HEK293 (cell line): Measurements from ENCODE around the gene SRRM5.

Source experiments
- CTCF ChIA-PET: fragments of 350-600 bp; formaldehyde crosslinking; extraction: SDS; loops from one replicate; lab custom pipeline; 2021; ENCODE audit warnings: antibody characterized with exemption; lab: Yijun Ruan, JAX
- POLR2A ChIA-PET: fragments of 300-600 bp; formaldehyde crosslinking; extraction: SDS; loops from one replicate; lab custom pipeline; 2020; ENCODE audit warnings: antibody characterized with exemption, inconsistent platforms; lab: Yijun Ruan, JAX
- H3K27ac ChIP-seq: fragments of 200-500 bp; sonication (Bioruptor generic); 2 replicates; pipeline ENCODE4 v1.5.1; 2014; ENCODE audit warnings: low read depth, low read length, control low read depth, inconsistent platforms; ENCODE audit errors: extremely low read depth
- H3K36me3 ChIP-seq, 2 experiments: fragments of 200-500 bp in 1 of 2; sonication (Bioruptor generic) in 1 of 2; 1 replicate in 1 of 2; 2 replicates in 1 of 2; pipeline ENCODE4 v1.5.1; 2014 to 2017; ENCODE audit warnings: inconsistent platforms in 2 of 2, low read length in 2 of 2; ENCODE audit not compliant: control insufficient read depth in 2 of 2, insufficient read depth in 1 of 2
- H3K4me1 ChIP-seq: fragments of 200-500 bp; sonication (Bioruptor generic); 2 replicates; pipeline ENCODE4 v1.5.1; 2014; ENCODE audit warnings: mild to moderate bottlenecking, low read length, inconsistent platforms; ENCODE audit not compliant: control insufficient read depth, insufficient read depth
- H3K4me3 ChIP-seq: 2 replicates; pipeline ENCODE4 v1.5.1; 2011; ENCODE audit warnings: low read depth, mild to moderate bottlenecking, control low read depth, low read length, moderate library complexity
- H3K9me3 ChIP-seq: fragments of 200-500 bp; sonication (Bioruptor generic); 2 replicates; pipeline ENCODE4 v1.5.1; 2014; ENCODE audit warnings: low read depth, low read length, inconsistent platforms; ENCODE audit not compliant: control insufficient read depth, insufficient read depth
- TCF7L2 ChIP-seq: IDR thresholded peaks from 2 replicates; pipeline ENCODE4 v1.6.1; 2011; ENCODE audit warnings: low read depth, mild to moderate bottlenecking, inconsistent platforms, low read length, moderate library complexity, borderline replicate concordance
- ZNF2 ChIP-seq: fragments of 450-650 bp; formaldehyde crosslinking; IDR thresholded peaks from 2 replicates; pipeline ENCODE4 v1.5.1; 2016; ENCODE audit warnings: missing biosample characterization, missing genetic modification characterization
- ZNF248 ChIP-seq: fragments of 450-650 bp; formaldehyde crosslinking; IDR thresholded peaks from 2 replicates; pipeline ENCODE4 v1.5.1; 2017; ENCODE audit warnings: missing biosample characterization, missing genetic modification characterization
- ZNF560 ChIP-seq: fragments of 450-650 bp; formaldehyde crosslinking; IDR thresholded peaks from 2 replicates; pipeline ENCODE4 v1.5.1; 2017; ENCODE audit warnings: missing biosample characterization, missing genetic modification characterization, borderline replicate concordance
- ZNF571 ChIP-seq: fragments of 450-650 bp; formaldehyde crosslinking; IDR thresholded peaks from 2 replicates; pipeline ENCODE4 v1.5.0; 2017; ENCODE audit warnings: missing biosample characterization, missing genetic modification characterization
- ZNF596 ChIP-seq: fragments of 450-650 bp; IDR thresholded peaks from 2 replicates; pipeline ENCODE4 v1.5.0; 2018; ENCODE audit warnings: missing biosample characterization, mild to moderate bottlenecking, missing genetic modification characterization, moderate library complexity
- ZNF654 ChIP-seq: fragments of 450-650 bp; formaldehyde crosslinking; IDR thresholded peaks from 2 replicates; pipeline ENCODE4 v1.5.1; 2016; ENCODE audit warnings: low read depth, missing biosample characterization, missing genetic modification characterization
- ZNF664 ChIP-seq: fragments of 450-650 bp; formaldehyde crosslinking; IDR thresholded peaks from 2 replicates; pipeline ENCODE4 v1.5.1; 2016; ENCODE audit warnings: missing biosample characterization, missing genetic modification characterization
- ZNF843 ChIP-seq: fragments of 450-650 bp; formaldehyde crosslinking; IDR thresholded peaks from 2 replicates; pipeline ENCODE4 v1.5.1; 2016; ENCODE audit warnings: missing biosample characterization, missing genetic modification characterization
- TF ChIP-seq, protein P1 (sequence below): fragments of 450-650 bp; IDR thresholded peaks from 2 replicates; pipeline ENCODE4 v1.5.1; 2018; ENCODE audit warnings: missing biosample characterization, missing genetic modification characterization
- TF ChIP-seq, protein P2 (sequence below): fragments of 450-650 bp; formaldehyde crosslinking; IDR thresholded peaks from 2 replicates; pipeline ENCODE4 v1.5.1; 2016; ENCODE audit warnings: missing biosample characterization, missing genetic modification characterization
- TF ChIP-seq, protein P3 (sequence below): fragments of 450-650 bp; formaldehyde crosslinking; IDR thresholded peaks from 2 replicates; pipeline ENCODE4 v1.5.1; 2017; ENCODE audit warnings: missing biosample characterization, missing genetic modification characterization
- TF ChIP-seq, protein P4 (sequence below): fragments of 450-650 bp; formaldehyde crosslinking; IDR thresholded peaks from 2 replicates; pipeline ENCODE4 v1.5.1; 2016; ENCODE audit warnings: missing biosample characterization, missing genetic modification characterization, low read depth
- TF ChIP-seq, protein P5 (sequence below): fragments of 450-650 bp; formaldehyde crosslinking; IDR thresholded peaks from 2 replicates; pipeline ENCODE4 v1.5.1; 2016; ENCODE audit warnings: missing biosample characterization, missing genetic modification characterization
- TF ChIP-seq, protein P6 (sequence below): fragments of 450-650 bp; formaldehyde crosslinking; IDR thresholded peaks from 2 replicates; pipeline ENCODE4 v1.5.1; 2016; ENCODE audit warnings: missing biosample characterization, missing genetic modification characterization
- TF ChIP-seq, protein P7 (sequence below): fragments of 450-650 bp; formaldehyde crosslinking; IDR thresholded peaks from 2 replicates; pipeline ENCODE4 v1.5.1; 2016; ENCODE audit warnings: missing biosample characterization, missing genetic modification characterization

Gene SRRM5

DNA sequence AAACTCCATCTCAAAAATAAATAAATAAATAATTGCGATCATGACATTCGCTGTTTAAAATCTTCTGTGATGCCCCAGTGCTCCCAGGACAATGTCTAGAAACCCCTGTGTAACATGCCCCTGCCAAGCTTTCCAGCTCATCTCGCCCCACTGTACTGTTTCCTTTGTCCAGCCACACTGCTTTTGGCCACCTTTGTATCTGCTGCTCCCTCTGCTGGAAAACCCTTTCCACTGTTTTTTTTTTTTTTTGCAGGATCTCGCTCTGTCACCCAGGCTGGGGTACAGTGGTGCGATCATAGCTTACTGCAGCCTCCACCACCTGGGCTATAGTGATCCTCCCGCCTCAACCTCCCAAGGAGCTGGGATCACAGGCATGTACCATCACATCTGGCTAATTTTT lies 50.6 kb downstream of the SRRM5 start:
- CTCF ChIA-PET, result interaction anchor here (0.5 to 3.8 kb wide), 36 partner anchors 11 to 1114 kb away, joined by 3 to 52 read pairs (median 4); partner anchors contain the start of gene SRRM5
- peaks cover 1% of the 10 kb centered on the region for H3K4me1 ChIP-seq
- TF ChIP-seq ZNF2 (tag by site-specific recombination), result peak; percentile 34; the same call in 1 of the 2 replicates
- TF ChIP-seq ZNF654 (tag by site-specific recombination), result peak; percentile 49
- TF ChIP-seq, protein P1, sequence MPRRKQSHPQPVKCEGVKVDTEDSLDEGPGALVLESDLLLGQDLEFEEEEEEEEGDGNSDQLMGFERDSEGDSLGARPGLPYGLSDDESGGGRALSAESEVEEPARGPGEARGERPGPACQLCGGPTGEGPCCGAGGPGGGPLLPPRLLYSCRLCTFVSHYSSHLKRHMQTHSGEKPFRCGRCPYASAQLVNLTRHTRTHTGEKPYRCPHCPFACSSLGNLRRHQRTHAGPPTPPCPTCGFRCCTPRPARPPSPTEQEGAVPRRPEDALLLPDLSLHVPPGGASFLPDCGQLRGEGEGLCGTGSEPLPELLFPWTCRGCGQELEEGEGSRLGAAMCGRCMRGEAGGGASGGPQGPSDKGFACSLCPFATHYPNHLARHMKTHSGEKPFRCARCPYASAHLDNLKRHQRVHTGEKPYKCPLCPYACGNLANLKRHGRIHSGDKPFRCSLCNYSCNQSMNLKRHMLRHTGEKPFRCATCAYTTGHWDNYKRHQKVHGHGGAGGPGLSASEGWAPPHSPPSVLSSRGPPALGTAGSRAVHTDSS, result no peak
- TF ChIP-seq, protein P2, sequence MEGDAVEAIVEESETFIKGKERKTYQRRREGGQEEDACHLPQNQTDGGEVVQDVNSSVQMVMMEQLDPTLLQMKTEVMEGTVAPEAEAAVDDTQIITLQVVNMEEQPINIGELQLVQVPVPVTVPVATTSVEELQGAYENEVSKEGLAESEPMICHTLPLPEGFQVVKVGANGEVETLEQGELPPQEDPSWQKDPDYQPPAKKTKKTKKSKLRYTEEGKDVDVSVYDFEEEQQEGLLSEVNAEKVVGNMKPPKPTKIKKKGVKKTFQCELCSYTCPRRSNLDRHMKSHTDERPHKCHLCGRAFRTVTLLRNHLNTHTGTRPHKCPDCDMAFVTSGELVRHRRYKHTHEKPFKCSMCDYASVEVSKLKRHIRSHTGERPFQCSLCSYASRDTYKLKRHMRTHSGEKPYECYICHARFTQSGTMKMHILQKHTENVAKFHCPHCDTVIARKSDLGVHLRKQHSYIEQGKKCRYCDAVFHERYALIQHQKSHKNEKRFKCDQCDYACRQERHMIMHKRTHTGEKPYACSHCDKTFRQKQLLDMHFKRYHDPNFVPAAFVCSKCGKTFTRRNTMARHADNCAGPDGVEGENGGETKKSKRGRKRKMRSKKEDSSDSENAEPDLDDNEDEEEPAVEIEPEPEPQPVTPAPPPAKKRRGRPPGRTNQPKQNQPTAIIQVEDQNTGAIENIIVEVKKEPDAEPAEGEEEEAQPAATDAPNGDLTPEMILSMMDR (tag by site-specific recombination), result peak; percentile 72
- no peak overlapping the region for H3K4me3 ChIP-seq
- peaks cover 42 to 69% of the 10 kb centered on the region in 2 experiments for H3K36me3 ChIP-seq
- H3K27ac ChIP-seq, result no peak overlapping the region
- peaks cover 7% of the 10 kb centered on the region for H3K9me3 ChIP-seq
- POLR2A ChIA-PET, result interaction anchor here (0.6 to 0.8 kb wide), 3 partner anchors 42 to 107 kb away, joined by 3 to 5 read pairs (median 4); no protein-coding TSS in a partner anchor

DNA sequence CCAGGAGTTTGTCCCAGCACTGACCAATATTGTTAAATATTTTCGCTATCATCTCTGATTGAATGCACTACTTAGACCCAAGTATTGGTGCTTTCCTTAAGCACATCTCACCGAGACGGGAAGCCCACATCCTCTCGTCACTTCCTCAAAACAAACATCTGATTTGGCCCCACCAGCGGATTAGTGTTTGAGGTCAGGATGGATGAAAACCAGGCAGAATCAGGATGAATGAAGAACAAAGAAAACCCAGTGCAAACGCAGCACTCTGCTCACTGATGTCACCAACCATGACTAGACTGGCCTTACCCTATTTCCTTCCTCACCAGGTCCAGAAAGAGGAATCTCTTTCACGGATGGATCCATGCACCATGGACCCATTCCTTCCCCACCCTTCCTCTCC lies 52.1 kb downstream of the SRRM5 start:
- TF ChIP-seq, protein P3, sequence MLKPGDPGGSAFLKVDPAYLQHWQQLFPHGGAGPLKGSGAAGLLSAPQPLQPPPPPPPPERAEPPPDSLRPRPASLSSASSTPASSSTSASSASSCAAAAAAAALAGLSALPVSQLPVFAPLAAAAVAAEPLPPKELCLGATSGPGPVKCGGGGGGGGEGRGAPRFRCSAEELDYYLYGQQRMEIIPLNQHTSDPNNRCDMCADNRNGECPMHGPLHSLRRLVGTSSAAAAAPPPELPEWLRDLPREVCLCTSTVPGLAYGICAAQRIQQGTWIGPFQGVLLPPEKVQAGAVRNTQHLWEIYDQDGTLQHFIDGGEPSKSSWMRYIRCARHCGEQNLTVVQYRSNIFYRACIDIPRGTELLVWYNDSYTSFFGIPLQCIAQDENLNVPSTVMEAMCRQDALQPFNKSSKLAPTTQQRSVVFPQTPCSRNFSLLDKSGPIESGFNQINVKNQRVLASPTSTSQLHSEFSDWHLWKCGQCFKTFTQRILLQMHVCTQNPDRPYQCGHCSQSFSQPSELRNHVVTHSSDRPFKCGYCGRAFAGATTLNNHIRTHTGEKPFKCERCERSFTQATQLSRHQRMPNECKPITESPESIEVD (tag by site-specific recombination), result no peak
- TF ChIP-seq, protein P4, sequence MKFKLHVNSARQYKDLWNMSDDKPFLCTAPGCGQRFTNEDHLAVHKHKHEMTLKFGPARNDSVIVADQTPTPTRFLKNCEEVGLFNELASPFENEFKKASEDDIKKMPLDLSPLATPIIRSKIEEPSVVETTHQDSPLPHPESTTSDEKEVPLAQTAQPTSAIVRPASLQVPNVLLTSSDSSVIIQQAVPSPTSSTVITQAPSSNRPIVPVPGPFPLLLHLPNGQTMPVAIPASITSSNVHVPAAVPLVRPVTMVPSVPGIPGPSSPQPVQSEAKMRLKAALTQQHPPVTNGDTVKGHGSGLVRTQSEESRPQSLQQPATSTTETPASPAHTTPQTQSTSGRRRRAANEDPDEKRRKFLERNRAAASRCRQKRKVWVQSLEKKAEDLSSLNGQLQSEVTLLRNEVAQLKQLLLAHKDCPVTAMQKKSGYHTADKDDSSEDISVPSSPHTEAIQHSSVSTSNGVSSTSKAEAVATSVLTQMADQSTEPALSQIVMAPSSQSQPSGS (tag by site-specific recombination), result no peak
- TF ChIP-seq ZNF664 (tag by site-specific recombination), result no peak
- no peak for TF ChIP-seq TCF7L2
- TF ChIP-seq ZNF560 (tag by site-specific recombination), result no peak
- no peak for TF ChIP-seq ZNF596 (tag by site-specific recombination)
- no peak for TF ChIP-seq ZNF571
- TF ChIP-seq, protein P5, sequence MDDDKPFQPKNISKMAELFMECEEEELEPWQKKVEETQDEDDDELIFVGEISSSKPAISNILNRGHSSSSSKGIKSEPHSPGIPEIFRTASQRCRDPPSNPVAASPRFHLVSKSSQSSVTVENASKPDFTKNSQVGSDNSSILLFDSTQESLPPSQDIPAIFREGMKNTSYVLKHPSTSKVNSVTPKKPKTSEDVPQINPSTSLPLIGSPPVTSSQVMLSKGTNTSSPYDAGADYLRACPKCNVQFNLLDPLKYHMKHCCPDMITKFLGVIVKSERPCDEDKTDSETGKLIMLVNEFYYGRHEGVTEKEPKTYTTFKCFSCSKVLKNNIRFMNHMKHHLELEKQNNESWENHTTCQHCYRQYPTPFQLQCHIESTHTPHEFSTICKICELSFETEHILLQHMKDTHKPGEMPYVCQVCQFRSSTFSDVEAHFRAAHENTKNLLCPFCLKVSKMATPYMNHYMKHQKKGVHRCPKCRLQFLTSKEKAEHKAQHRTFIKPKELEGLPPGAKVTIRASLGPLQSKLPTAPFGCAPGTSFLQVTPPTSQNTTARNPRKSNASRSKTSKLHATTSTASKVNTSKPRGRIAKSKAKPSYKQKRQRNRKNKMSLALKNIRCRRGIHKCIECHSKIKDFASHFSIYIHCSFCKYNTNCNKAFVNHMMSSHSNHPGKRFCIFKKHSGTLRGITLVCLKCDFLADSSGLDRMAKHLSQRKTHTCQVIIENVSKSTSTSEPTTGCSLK (tag by site-specific recombination), result no peak
- TF ChIP-seq, protein P6, sequence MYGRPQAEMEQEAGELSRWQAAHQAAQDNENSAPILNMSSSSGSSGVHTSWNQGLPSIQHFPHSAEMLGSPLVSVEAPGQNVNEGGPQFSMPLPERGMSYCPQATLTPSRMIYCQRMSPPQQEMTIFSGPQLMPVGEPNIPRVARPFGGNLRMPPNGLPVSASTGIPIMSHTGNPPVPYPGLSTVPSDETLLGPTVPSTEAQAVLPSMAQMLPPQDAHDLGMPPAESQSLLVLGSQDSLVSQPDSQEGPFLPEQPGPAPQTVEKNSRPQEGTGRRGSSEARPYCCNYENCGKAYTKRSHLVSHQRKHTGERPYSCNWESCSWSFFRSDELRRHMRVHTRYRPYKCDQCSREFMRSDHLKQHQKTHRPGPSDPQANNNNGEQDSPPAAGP, result no peak
- no peak for TF ChIP-seq ZNF843
- TF ChIP-seq, protein P7, sequence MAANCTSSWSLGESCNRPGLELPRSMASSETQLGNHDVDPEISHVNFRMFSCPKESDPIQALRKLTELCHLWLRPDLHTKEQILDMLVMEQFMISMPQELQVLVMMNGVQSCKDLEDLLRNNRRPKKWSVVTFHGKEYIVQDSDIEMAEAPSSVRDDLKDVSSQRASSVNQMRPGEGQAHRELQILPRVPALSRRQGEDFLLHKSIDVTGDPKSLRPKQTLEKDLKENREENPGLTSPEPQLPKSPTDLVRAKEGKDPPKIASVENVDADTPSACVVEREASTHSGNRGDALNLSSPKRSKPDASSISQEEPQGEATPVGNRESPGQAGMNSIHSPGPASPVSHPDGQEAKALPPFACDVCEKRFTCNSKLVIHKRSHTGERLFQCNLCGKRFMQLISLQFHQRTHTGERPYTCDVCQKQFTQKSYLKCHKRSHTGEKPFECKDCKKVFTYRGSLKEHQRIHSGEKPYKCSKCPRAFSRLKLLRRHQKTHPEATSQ, result no peak
- no peak for TF ChIP-seq ZNF2 (tag by site-specific recombination)
- TF ChIP-seq ZNF248 (tag by site-specific recombination), result no peak
- ChIA-PET CTCF (interaction anchor here (1.3 to 4.9 kb wide), 4 partner anchors 11 to 144 kb away, joined by 5 to 52 read pairs (median 22); no protein-coding TSS in a partner anchor), POLR2A (no interaction called here)
- H3K4me1 ChIP-seq, result peaks cover 10% of the 10 kb centered on the region
- H3K4me3 ChIP-seq, result no peak overlapping the region
- H3K36me3 ChIP-seq, result peaks cover 37 to 57% of the 10 kb centered on the region in 2 experiments
- H3K27ac ChIP-seq, result no peak overlapping the region
- H3K9me3 ChIP-seq, result peaks cover under 1% of the 10 kb centered on the region
